Erythroblast (primary cell): ENCODE measurements around the gene PDE7B.

ENCODE experiments used
- GATA1 ChIP-seq: IDR thresholded peaks from 2 replicates; pipeline ENCODE4 v1.6.1; 2011; ENCODE audit warnings: low read depth, mild to moderate bottlenecking, control low read depth, low read length, moderate library complexity
- POLR2A ChIP-seq: IDR thresholded peaks from 2 replicates; pipeline ENCODE4 v1.6.1; 2011; ENCODE audit warnings: mild to moderate bottlenecking, low read length

GRCh38 chr6:136118787-136119186 is 267.3 kb downstream of the PDE7B start:
- TF ChIP-seq POLR2A (no peak), GATA1 (no peak)
